Transverse colon (tissue), 4 donors: Measurements from ENCODE around the gene IL36RN. TPM values are rescaled to one million over a fixed set of nuclear protein-coding genes. Genes with fewer than 3 reads are reported as not detected.

Experiments used
- DNase-seq: peaks from one replicate; pipeline ENCODE4 v3.0.0-alpha.2; 2019
- H3K27ac ChIP-seq, 4 donors: fragments of 200-600 bp; sonication (generic); 2 replicates each; pipeline ENCODE4 v1.5.1; 2016 to 2018; ENCODE audit warnings: inconsistent platforms in 4 of 4
- H3K27me3 ChIP-seq: fragments of 200-600 bp; sonication (generic); 2 replicates; pipeline ENCODE4 v1.5.1; 2017; ENCODE audit warnings: inconsistent platforms
- H3K36me3 ChIP-seq, 4 donors: fragments of 200-600 bp; sonication (generic); 2 replicates each; pipeline ENCODE4 v1.5.1; 2017 to 2019; ENCODE audit warnings: inconsistent platforms in 4 of 4
- H3K4me1 ChIP-seq, 4 donors: fragments of 200-600 bp; sonication (generic); 2 replicates each; pipeline ENCODE4 v1.5.1; 2017 to 2020; ENCODE audit warnings: inconsistent platforms in 4 of 4
- H3K4me3 ChIP-seq, 4 donors: fragments of 200-600 bp; sonication (generic); 1 replicate in 1 of 4; 2 replicates in 3 of 4; pipeline versions ENCODE4 v1.5.1 to v1.6.1; 2017 to 2019; ENCODE audit warnings: inconsistent platforms in 4 of 4
- H3K9me3 ChIP-seq, 2 donors: fragments of 200-600 bp; sonication (generic); 2 replicates each; pipeline ENCODE4 v1.5.1; 2017 to 2019; ENCODE audit warnings: inconsistent platforms in 2 of 2
- EP300 ChIP-seq: sonication (generic); formaldehyde crosslinking; IDR thresholded peaks from one replicate; pipeline ENCODE4 v1.6.1; 2017; ENCODE audit warnings: antibody characterized with exemption, low read depth
- POLR2A ChIP-seq: fragments of 450-650 bp; IDR thresholded peaks from one replicate; pipeline ENCODE4 v1.6.1; 2016; ENCODE audit warnings: antibody characterized with exemption, mild to moderate bottlenecking, moderate library complexity
- POLR2AphosphoS5 ChIP-seq, 3 donors: sonication (generic); formaldehyde crosslinking; IDR thresholded peaks; one replicate each; pipeline ENCODE4 v1.6.1; 2016; ENCODE audit warnings: antibody characterized with exemption in 3 of 3
- WGBS, 2 donors: methylation state at CpG; one replicate each; pipeline ENCODE4 v1.1.5; 2018; ENCODE audit warnings: low coverage in 1 of 2; 5-methylcytosine and 5-hydroxymethylcytosine counted together
- in situ Hi-C, 4 donors: fragments of 200-750 bp; cut with MboI; loops; one replicate each; pipeline versions ENCODE4 v1.15.0 to v1.15.1; 2017; ENCODE audit warnings: low sequenced_read_pairs in 3 of 4, low pct_ligation_motif_present in 1 of 4, low pct_unique_long_range_greater_than_20kb in 1 of 4
- intact Hi-C: fragments of 100-400 bp; cut with DNase I; formaldehyde crosslinking; loops from one replicate; pipeline ENCODE4 v1.15.1; 2023; ENCODE audit warnings: low total_unique reads
- small RNA-seq, 4 donors: library from RNA; depleted of rRNA; stranded (forward); fragments of <200 nt; gene quantifications; one replicate each; pipeline ENCODE3, GENCODE V24; 2016
- total RNA-seq, 4 donors: library from RNA; depleted of rRNA; stranded (reverse); fragments of >200 nt; gene quantifications; one replicate each; pipeline ENCODE4 v1.1.0, GENCODE V29; 2016
- TF ChIP-seq, protein P1 (sequence below), 5 experiments: fragments of 200-600 bp in 3 of 5; fragments of 450-650 bp in 2 of 5; sonication (generic) in 3 of 5; IDR thresholded peaks; 1 replicate in 2 of 5; 2 replicates in 3 of 5; pipeline ENCODE4 v1.5.1; 2016 to 2017; ENCODE audit warnings: antibody characterized with exemption in 5 of 5, inconsistent platforms in 3 of 5, mild to moderate bottlenecking in 2 of 5, moderate library complexity in 1 of 5

Gene IL36RN
- total RNA-seq, 4 donors from 2014 or later = not detected

DNA sequence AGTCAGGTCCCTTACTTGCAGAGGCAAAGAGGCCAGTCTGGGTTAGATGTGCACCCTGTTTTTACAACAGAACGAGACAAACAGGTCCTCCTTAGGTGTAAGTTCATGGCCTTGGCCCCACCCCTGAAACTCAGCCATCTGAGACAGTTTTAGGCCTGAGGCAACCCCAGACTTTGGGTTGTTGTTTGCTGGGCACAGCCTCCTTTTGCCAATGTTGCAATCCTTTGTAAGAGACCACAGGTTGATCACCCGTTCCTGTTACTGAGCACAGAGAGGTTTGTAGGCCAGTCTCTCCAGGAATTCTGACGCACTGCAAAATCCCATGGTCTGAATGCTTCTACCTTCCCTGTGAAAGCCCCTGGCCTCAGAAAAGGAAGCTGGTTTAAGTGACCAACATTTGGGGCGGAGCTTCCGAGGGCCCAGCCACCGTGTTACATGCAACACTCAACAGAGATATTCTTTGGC lies 52.9 kb downstream of the IL36RN start:
- in situ Hi-C loops (no loop called here), intact Hi-C loops (no loop called here)
- WGBS, 2 donors = 80 to 83% methylated on average over 2 to 6 of the region's 6 CpGs
- H3K27ac ChIP-seq = no peak overlapping the region
- H3K36me3 ChIP-seq = no peaks in the 10 kb centered on the region
- no peaks in the 10 kb centered on the region for H3K27me3 ChIP-seq
- H3K4me1 ChIP-seq = no peaks in the 10 kb centered on the region
- H3K9me3 ChIP-seq = no peaks in the 10 kb centered on the region
- no peak overlapping the region for H3K4me3 ChIP-seq
- no peak for TF ChIP-seq POLR2AphosphoS5 (IDR thresholded peaks at IDR 0.05)
- TF ChIP-seq POLR2A = no peak
- TF ChIP-seq, protein P1, sequence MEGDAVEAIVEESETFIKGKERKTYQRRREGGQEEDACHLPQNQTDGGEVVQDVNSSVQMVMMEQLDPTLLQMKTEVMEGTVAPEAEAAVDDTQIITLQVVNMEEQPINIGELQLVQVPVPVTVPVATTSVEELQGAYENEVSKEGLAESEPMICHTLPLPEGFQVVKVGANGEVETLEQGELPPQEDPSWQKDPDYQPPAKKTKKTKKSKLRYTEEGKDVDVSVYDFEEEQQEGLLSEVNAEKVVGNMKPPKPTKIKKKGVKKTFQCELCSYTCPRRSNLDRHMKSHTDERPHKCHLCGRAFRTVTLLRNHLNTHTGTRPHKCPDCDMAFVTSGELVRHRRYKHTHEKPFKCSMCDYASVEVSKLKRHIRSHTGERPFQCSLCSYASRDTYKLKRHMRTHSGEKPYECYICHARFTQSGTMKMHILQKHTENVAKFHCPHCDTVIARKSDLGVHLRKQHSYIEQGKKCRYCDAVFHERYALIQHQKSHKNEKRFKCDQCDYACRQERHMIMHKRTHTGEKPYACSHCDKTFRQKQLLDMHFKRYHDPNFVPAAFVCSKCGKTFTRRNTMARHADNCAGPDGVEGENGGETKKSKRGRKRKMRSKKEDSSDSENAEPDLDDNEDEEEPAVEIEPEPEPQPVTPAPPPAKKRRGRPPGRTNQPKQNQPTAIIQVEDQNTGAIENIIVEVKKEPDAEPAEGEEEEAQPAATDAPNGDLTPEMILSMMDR (IDR thresholded peaks at IDR 0.05) = no peak
- no peak for TF ChIP-seq EP300
- DNase-seq = no peak

DNA sequence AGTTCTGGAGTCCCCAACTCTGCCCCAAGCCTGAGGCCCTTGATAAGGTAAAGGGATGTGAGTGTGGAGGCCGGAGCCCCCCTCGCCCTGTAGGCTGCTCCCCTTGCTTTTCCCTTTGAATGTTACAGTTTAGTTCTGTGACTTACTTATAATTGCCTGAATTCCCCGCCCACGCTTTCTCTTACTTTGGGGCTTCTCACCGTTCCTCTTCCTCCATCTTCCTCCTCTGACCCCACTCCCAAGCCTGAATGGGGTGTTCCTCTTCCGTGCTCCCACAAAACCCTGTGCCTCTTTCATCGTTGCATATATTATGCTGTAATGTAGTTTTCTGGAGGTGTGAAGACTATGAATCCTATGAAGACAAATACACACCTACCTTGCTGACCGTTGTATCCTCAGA lies 53.4 kb downstream of the IL36RN start:
- intact Hi-C loops (no loop called here), in situ Hi-C loops (no loop called here)
- Histone ChIP-seq H3K36me3 (no peaks in the 10 kb centered on the region), H3K4me1 (peaks cover 0 to 4% (median 0%) of the 10 kb centered on the region in 4 donors), H3K4me3 (no peak overlapping the region), H3K27me3 (no peaks in the 10 kb centered on the region), H3K27ac (no peak overlapping the region), H3K9me3 (no peaks in the 10 kb centered on the region)
- no peak for DNase-seq
- no peak for TF ChIP-seq POLR2AphosphoS5 (IDR thresholded peaks at IDR 0.05)
- no peak for TF ChIP-seq POLR2A
- no peak for TF ChIP-seq EP300
- TF ChIP-seq, protein P1 (IDR thresholded peaks at IDR 0.05) = no peak
- 84 to 89% methylated on average over 6 to 8 of the region's 8 CpGs for WGBS, 2 donors

DNA sequence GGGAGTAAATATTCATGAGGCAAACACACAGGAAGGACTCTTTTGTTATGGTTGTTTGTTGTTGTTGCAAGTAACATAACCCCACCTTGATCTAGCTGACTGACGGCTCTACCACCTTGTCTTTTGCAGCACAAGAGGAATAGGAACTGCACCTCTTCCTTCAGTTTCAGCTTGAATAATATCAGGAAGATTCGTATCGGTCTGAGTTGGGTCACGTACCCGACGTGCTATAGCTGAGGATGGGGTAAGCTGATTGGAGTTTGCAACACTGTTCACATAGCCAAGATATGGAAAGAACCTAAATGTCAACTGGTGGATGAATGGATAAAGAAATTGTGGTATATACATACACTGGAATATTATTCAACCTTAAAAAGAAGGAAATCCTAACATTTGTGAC lies 53.9 kb downstream of the IL36RN start:
- DNase-seq = no peak
- peaks cover 0 to 5% (median under 1%) of the 10 kb centered on the region in 4 donors for H3K4me1 ChIP-seq
- H3K27me3 ChIP-seq = no peaks in the 10 kb centered on the region
- no peaks in the 10 kb centered on the region for H3K36me3 ChIP-seq
- H3K4me3 ChIP-seq = no peak overlapping the region
- intact Hi-C loops = no loop called here
- 78 to 89% methylated on average over 5 to 6 of the region's 6 CpGs for WGBS, 2 donors
- TF ChIP-seq POLR2A (no peak), EP300 (no peak), POLR2AphosphoS5 (IDR thresholded peaks at IDR 0.05) (no peak)
- TF ChIP-seq, protein P1 (IDR thresholded peaks at IDR 0.05) = no peak
- no peaks in the 10 kb centered on the region for H3K9me3 ChIP-seq
- no peak overlapping the region for H3K27ac ChIP-seq
- in situ Hi-C loops = no loop called here

DNA sequence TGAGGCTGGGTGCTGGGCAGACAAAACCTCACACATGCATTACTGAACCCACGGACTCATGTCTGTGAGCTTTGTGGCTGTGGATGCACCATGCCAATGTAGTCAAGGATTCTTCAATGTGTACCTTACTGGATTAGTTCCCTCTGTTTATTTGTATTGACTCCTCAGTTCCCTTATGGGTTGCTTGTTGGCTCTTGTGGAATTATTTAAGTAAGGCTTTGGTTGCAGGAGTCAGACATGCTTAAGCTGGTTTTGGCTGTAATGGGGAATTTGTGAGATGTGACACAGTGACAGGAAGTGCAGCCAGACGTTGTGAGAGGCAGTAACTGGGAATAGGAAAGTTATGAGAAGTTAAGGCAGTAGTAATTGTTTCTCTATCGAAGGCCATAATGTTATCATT lies 54.8 kb downstream of the IL36RN start:
- DNase-seq = no peak
- Histone ChIP-seq H3K27ac (no peak overlapping the region), H3K36me3 (no peaks in the 10 kb centered on the region), H3K4me1 (peaks cover 0 to 8% (median 3%) of the 10 kb centered on the region in 4 donors), H3K27me3 (no peaks in the 10 kb centered on the region), H3K4me3 (no peak overlapping the region), H3K9me3 (no peaks in the 10 kb centered on the region)
- intact Hi-C loops = no loop called here
- no peak for TF ChIP-seq POLR2A
- no peak for TF ChIP-seq POLR2AphosphoS5 (IDR thresholded peaks at IDR 0.05)
- TF ChIP-seq, protein P1 (IDR thresholded peaks at IDR 0.05) = no peak
- no peak for TF ChIP-seq EP300
- WGBS, 2 donors = 33 to 58% methylated on average over 2 to 3 of the region's 3 CpGs
- in situ Hi-C loops = no loop called here

Small RNA genes lying within 50 kb of the gene (small RNA-seq; reads per million reads assigned to genes)
- gene RNU6-1180P = 0 reads per million in 4 donors

Other genes with a start within 250 kb of the IL36RN start
- gene IL1B, start 222.4 kb upstream of the IL36RN start, total RNA-seq = 1 to 10 TPM in 3 of 4 donors, not detected in 1; 1.9 to 7.1 (median 4.6) TPM
- gene IL37, start 148.0 kb upstream of the IL36RN start, total RNA-seq = 1 to 10 TPM in 2 of 4 donors, not detected in 2; 1.1 to 2.6 TPM
- 1 to 10 TPM in 1 of 4 donors, not detected in 3; 2.8 TPM for gene IL36G, start 81.2 kb upstream of the IL36RN start, total RNA-seq
- gene IL36A, start 53.7 kb upstream of the IL36RN start, total RNA-seq = not detected
- gene IL36B, start 6.3 kb upstream of the IL36RN start, total RNA-seq = not detected
- gene IL1F10, start 8.8 kb downstream of the IL36RN start, total RNA-seq = not detected
- gene IL1RN, start 68.4 kb downstream of the IL36RN start, total RNA-seq = 10 to 100 TPM in 1 of 4 donors, 1 to 10 TPM in 1, under 1 TPM in 2; 0.40 to 31.8 (median 5.5) TPM
- gene PSD4, start 114.8 kb downstream of the IL36RN start, total RNA-seq = 100 to 1,000 TPM in 1 of 4 donors, 10 to 100 TPM in 3; 48.2 to 193 (median 87.4) TPM
- gene PAX8, start 219.7 kb downstream of the IL36RN start, total RNA-seq = 10 to 100 TPM in 2 of 4 donors, 1 to 10 TPM in 2; 1.6 to 13.7 (median 8.3) TPM